ENCODE results near the gene PNRC1.
A peak's percentile ranks its signal among the peaks of the same experiment; 100 is the strongest.
"Not testable (repeated sequence)": the region's sequence is repeated elsewhere in the genome, so short reads cannot be mapped to it uniquely, and the experiment has no call there.

The PNRC1 gene

DNA sequence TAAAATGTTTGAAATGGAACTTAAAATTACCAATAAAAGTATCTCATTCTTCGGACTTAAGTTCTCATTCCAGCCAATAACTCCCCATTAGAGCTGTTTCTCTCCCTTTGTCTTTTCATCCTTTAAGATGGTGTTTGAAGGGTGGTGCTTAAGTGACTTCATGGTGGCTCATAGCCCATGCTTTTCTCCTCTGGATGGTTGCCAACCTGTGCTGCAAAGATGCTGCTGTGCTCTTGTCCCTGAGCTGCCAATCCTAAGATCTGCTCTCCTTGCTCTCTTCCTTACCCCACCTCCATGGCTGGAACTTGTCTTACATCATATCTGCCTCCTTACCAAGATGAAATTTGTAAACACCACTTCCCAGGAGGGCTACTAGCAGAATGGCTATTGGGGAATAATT is 31.6 kb upstream of the PNRC1 start:
- Mint-ChIP-seq H3K27ac (no peak overlapping the region), H3K36me3 (no peaks in the 10 kb centered on the region), H3K4me3 (no peak overlapping the region), H3K4me1 (peaks cover 12% of the 10 kb centered on the region), H3K9me3 (no peaks in the 10 kb centered on the region)
- no peak for DNase-seq (ENCODE audit: low spot score in 2 of 2)
- ATAC-seq, result no peak

DNA sequence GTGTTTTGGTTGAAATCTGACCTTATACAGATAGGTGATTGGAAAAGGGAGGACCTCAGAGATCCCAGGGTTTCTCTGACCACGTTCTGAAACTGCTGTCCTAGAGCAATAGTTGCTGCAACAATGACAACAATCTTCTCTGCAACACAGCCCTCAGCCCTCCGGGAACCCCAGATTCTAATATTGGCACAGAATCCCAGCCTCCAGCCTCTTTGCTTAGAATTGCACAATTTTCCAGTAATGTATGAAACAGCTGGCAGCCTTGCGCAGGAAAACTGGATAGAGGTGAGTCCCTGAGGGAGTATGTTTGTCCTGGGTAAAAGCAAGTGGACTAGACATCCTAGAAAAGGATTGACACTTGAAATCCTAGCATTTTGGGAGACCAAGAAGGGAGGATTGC is 30.4 kb upstream of the PNRC1 start:
- Mint-ChIP-seq H3K27ac (no peak overlapping the region), H3K4me3 (no peak overlapping the region), H3K4me1 (peaks cover 12% of the 10 kb centered on the region), H3K9me3 (no peaks in the 10 kb centered on the region), H3K36me3 (no peaks in the 10 kb centered on the region)
- DNase-seq (ENCODE audit: low spot score in 2 of 2) (no peak), ATAC-seq (no peak)

DNA sequence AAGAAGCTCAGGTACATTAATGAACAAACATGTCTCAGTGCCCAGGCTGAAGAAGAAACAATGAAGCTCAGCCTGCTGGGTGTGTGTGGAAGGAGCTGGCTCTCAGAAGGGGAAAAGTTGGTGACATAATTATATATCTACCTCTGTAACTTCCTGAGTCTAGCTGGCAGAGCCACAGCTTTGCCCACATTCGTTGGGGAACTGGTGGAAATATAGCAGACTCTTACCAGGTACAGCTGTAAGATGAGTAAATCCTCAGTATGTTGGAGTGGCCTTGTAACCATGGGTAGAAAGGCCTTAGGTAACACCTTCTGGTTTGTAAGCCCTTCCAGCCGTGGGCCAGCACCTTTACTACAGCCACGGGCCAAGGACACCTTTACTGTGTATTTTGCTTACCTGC is 29.9 kb upstream of the PNRC1 start:
- Mint-ChIP-seq H3K4me3 (no peak overlapping the region), H3K27ac (no peak overlapping the region), H3K9me3 (no peaks in the 10 kb centered on the region), H3K36me3 (no peaks in the 10 kb centered on the region), H3K4me1 (peaks cover 12% of the 10 kb centered on the region)
- ATAC-seq (no peak), DNase-seq (ENCODE audit: low spot score in 2 of 2) (no peak)

DNA sequence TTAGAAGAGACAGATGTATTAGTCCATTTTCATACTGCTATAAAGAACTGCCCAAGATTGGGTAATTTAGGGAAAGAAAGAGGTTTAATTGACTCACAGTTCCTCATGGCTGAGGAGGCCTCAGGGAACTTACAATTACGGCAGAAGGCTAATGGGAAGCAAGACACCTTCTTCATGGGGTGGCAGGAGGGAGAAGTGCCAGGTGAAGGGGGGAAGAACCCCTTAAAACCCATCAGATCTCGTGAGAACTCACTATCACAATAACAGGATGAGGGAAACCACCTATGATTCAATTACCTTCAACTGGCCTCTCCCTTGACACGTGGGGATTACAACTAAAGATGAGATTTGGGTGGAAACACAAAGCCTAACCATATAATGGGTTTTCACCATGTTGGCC is 28.9 kb upstream of the PNRC1 start:
- Mint-ChIP-seq H3K27ac (no peak overlapping the region), H3K36me3 (no peaks in the 10 kb centered on the region)

DNA sequence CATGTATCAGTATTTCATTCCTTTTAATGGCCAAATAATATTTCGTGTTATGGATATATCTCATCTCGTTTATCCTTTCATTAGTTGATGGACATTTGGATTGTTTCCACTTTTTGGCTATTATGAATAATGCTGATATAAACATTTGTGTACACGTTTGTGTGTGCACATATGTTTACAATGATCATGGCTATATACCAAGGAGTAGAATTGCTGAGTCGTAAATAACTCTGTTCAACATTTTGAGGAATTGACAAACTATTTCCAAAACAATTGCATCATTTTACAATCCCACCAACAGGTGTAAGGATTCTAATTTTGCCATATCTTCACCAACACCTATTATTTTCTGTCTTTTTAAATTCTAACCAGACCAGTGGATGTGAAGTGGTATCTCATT is 26.3 kb upstream of the PNRC1 start:
- Mint-ChIP-seq H3K9me3 (no peaks in the 10 kb centered on the region), H3K4me1 (peaks cover 12% of the 10 kb centered on the region), H3K36me3 (no peaks in the 10 kb centered on the region), H3K4me3 (no peak overlapping the region), H3K27ac (no peak overlapping the region)
- DNase-seq (ENCODE audit: low spot score in 2 of 2) (no peak), ATAC-seq (no peak)

More for the DNA sequence above, 28.9 kb upstream of the PNRC1 start:
- ATAC-seq (peak; percentile 70), DNase-seq (ENCODE audit: low spot score in 2 of 2) (no peak)
- no peak overlapping the region for H3K4me3 Mint-ChIP-seq
- H3K4me1 Mint-ChIP-seq, result peaks cover 12% of the 10 kb centered on the region
- H3K9me3 Mint-ChIP-seq, result no peaks in the 10 kb centered on the region

DNA sequence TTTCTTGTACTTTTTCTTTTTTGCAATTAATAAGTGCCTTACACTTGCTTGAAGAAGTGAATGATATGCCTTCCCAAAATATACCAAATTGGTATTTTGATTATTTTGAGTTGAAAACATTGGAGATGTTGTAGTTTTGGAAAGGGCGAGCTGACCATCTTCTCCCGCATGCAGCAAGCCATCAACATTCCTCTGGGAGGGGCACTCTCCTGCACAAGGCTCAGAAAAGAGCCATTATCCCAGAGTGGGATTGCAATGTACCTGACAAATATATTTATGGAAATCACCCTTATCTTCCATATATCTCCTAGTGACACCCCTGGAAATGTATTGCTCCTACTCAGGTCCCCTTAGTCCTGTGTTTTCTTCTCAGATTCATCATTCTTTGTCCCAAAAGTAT is 22.8 kb upstream of the PNRC1 start:
- Mint-ChIP-seq H3K4me1 (no peaks in the 10 kb centered on the region), H3K27ac (no peak overlapping the region), H3K36me3 (no peaks in the 10 kb centered on the region), H3K9me3 (no peaks in the 10 kb centered on the region), H3K4me3 (no peak overlapping the region)
- ATAC-seq (no peak), DNase-seq (ENCODE audit: low spot score in 2 of 2) (no peak)

DNA sequence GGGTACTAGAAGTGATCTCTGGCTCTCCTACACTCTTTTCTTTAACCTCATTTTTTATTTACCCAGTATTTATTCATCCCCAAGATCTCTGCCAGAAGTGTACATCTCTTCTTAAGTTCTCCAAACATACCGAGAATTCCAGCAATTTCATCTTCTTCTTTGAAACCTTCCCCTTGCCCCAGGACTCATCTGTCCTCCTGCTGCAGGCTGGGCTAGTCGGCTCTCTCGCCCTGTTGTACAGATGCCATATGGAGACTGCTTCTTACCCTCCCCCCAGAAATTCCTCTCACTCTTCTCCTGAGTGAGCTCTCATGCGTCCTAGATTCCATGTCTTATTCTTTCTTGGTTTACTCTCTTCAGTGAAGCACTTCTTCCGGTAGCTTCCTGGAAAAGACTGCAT is 21.9 kb upstream of the PNRC1 start:
- Mint-ChIP-seq H3K4me3 (no peak overlapping the region), H3K9me3 (no peaks in the 10 kb centered on the region), H3K4me1 (no peaks in the 10 kb centered on the region), H3K36me3 (no peaks in the 10 kb centered on the region), H3K27ac (no peak overlapping the region)
- no peak for DNase-seq (ENCODE audit: low spot score in 2 of 2)
- no peak for ATAC-seq

DNA sequence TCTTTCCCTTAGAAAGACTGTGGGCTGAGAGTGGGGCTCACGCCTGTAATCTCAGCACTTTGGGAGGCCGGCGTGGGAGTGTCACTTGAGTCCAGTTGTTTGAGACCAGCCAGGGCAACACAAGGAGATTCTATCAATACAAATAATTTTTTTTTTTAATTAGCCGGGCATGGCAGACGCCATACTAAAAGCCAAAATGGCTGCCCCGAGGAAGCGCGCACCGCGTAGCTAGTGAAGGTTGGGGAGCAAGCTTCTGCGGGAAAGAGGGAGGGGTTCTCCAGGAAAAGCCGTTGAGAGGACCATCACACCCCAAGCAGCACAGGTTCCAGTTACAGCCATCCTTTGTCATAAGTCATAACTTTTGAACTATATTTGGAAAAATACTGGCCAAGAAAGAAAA is 21.3 kb upstream of the PNRC1 start:
- Mint-ChIP-seq H3K9me3 (no peaks in the 10 kb centered on the region), H3K4me3 (no peak overlapping the region), H3K27ac (no peak overlapping the region), H3K4me1 (no peaks in the 10 kb centered on the region), H3K36me3 (no peaks in the 10 kb centered on the region)
- ATAC-seq, result no peak
- no peak for DNase-seq (ENCODE audit: low spot score in 2 of 2)

DNA sequence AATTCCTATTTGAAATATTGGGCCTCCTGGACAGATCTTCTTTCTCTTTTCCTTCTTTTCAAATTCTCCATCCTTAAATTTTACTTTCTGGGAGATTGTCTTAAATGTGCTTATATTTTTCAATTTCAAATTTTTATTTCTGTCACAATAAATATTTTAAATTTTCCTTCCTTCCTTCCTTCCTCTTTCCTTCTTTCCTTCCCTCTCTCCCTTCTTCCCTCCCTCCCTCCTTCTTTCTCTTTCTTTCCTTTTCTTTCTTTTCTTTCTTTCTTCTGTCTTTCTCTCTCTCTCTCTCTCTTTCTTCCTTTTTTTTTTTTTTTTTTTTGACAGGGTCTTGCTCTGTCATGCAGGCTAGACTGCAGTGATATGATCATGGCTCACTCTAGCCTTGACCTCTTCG is 16.7 kb upstream of the PNRC1 start:
- no peak for ATAC-seq
- no peak for DNase-seq (ENCODE audit: low spot score in 2 of 2)

DNA sequence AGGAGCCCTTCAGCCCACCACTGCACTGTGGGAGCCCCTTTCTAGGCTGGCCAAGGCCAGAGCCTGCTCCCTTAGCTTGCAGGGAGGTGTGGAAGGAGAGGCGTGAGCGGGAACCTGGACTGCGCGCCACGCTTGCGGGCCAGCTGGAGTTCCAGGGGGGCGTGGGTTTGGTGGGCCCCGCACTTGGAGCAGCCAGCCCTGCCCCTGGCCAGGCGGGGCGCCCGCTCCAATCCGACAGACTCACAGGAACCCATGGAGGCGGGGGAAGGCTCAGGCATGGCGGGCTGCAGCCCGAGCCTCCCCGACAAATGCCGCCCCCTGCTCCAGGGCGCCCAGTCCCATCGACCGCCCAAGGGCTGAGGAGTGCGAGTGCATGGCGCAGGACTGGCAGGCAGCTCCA is 15.6 kb upstream of the PNRC1 start:
- not testable (repeated sequence) for H3K9me3 Mint-ChIP-seq; H3K27ac Mint-ChIP-seq; H3K4me1 Mint-ChIP-seq; ATAC-seq; H3K4me3 Mint-ChIP-seq; H3K36me3 Mint-ChIP-seq; DNase-seq (ENCODE audit: low spot score in 2 of 2)

More for the DNA sequence above, 16.7 kb upstream of the PNRC1 start:
- Mint-ChIP-seq H3K4me1 (no peaks in the 10 kb centered on the region), H3K4me3 (no peak overlapping the region), H3K36me3 (no peaks in the 10 kb centered on the region), H3K27ac (no peak overlapping the region), H3K9me3 (no peaks in the 10 kb centered on the region)

DNA sequence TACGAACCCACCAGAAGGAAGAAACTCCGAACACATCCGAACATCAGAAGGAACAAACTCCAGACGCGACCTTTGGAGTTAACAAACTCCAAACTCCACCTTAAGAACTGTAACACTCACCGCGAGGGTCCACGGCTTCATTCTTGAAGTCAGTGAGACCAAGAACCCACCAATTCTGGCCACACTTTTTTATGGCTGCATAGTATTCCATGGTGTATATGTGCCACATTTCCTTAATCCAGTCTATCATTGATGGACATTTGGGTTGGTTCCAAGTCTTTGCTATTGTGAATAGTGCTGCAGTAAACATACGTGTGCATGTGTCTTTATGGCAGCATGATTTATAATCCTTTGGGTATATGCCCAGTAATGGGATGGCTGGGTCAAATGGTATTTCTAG is 14.4 kb upstream of the PNRC1 start:
- H3K27ac Mint-ChIP-seq; DNase-seq (ENCODE audit: low spot score in 2 of 2); ATAC-seq; H3K36me3 Mint-ChIP-seq; H3K4me1 Mint-ChIP-seq; H3K4me3 Mint-ChIP-seq; H3K9me3 Mint-ChIP-seq: not testable (repeated sequence)

DNA sequence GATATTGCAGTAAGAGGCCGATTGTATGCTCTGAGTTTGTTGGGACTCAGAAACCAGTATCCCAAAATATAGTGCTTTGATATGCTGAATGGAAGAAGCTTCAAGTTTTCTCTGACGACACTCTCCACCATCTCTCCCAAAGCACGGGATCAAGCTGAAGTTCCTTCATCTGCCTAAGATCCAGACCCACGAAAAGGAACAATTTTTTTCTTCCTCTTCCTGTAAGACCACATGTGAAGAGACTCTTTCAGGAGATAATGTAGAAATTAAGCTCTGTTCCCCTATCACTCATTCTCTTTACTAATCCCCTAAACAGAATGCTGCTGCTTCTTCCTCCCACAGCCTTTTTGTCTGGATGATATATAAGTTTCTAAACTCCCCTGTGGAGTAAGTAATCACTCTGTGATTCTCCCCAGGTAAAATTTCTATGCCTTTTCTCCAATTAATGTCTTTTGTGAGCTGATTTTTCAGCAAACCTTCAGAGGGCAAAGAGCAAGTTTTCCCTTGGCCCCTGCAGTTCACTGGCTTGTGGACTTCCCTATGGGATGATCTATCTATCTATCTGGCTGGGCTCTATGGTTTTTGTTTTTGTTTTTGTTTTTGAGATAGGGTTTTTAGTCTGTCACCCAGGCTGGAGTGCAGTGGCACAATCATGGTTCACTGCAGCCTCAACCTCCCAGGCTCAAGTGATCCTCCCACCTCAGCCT is 13.5 kb upstream of the PNRC1 start:
- DNase-seq (ENCODE audit: low spot score in 2 of 2), result no peak
- Mint-ChIP-seq H3K36me3 (no peaks in the 10 kb centered on the region), H3K4me3 (no peak overlapping the region), H3K9me3 (no peaks in the 10 kb centered on the region), H3K27ac (no peak overlapping the region), H3K4me1 (peaks cover 6% of the 10 kb centered on the region)
- no peak for ATAC-seq

DNA sequence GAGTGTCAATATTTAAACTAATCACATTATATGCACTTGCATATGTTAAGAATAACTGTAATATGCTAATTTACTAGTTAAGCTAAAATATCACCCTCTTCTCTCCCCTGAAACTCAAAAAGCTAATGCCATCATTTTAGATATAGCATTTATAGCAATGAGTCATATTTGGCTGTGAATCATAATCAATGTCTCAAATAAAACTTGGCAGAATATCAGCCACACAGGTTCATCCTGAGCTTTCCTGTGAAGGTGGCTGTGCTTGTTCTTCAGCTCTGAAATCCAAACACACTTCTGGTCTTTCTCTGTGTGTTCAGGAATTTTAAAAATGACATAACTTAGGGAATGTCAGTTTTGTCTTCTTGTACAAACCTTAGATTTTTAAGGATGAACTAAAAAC is 12.8 kb upstream of the PNRC1 start:
- Mint-ChIP-seq H3K27ac (no peak overlapping the region), H3K4me3 (no peak overlapping the region), H3K9me3 (no peaks in the 10 kb centered on the region)

DNA sequence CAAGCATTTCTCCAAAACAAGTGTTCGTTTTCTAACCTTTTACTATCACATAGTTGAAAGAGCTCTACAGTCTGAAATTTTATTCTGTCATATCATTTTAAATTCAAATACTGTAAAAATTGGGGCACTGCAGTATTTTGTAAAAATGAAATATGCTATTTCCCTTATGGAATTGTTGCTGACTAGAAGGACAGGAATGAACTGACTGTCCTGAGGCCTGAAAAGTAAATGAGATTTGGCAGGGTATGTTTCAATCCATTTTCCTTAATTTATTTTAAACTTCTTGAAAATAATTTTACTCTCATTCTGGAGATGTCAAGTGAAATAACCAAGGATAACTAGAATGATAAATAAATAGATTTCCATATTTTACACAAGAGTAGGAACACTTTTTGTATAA is 11.9 kb upstream of the PNRC1 start:
- H3K36me3 Mint-ChIP-seq, result no peaks in the 10 kb centered on the region
- ATAC-seq (no peak), DNase-seq (ENCODE audit: low spot score in 2 of 2) (no peak)
- no peak overlapping the region for H3K4me3 Mint-ChIP-seq
- H3K27ac Mint-ChIP-seq, result no peak overlapping the region
- no peaks in the 10 kb centered on the region for H3K9me3 Mint-ChIP-seq
- H3K4me1 Mint-ChIP-seq, result peaks cover 6% of the 10 kb centered on the region

More for the DNA sequence above, 12.8 kb upstream of the PNRC1 start:
- Mint-ChIP-seq H3K4me1 (peaks cover 6% of the 10 kb centered on the region), H3K36me3 (no peaks in the 10 kb centered on the region)
- no peak for DNase-seq (ENCODE audit: low spot score in 2 of 2)
- ATAC-seq, result no peak

DNA sequence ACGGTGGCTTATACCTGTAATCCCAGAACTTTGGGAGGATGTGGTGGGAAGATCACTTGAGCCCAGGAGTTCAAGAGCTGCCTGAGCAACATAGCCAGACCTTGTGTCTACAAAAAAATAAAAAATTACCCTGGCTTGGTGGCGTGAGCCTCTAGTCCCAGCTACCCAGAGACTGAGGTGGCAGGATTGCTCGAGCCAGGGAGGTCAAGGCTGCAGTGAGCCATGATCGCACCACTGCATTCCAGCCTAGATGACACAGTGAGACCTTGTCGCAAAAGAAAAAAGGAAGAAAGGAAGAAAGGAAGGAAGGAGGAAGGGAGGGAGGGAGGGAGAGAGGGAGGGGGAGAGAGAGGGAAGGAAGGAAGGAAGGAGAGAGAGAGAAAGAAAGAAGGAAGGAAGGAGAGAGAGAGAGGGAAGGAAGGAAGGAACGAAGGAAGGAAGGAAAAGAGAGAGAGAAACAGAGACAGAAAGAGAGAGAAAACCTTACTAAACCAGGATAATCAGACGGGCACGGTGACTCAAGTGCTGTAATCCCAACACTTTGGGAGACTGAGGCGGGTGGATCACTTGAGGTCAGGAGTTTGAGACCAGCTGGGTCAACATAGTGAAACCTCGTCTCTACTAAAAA is 10.9 kb upstream of the PNRC1 start:
- Mint-ChIP-seq H3K27ac (no peak overlapping the region), H3K9me3 (no peaks in the 10 kb centered on the region), H3K4me1 (peaks cover 6% of the 10 kb centered on the region), H3K36me3 (no peaks in the 10 kb centered on the region), H3K4me3 (no peak overlapping the region)
- DNase-seq (ENCODE audit: low spot score in 2 of 2), result no peak
- no peak for ATAC-seq

DNA sequence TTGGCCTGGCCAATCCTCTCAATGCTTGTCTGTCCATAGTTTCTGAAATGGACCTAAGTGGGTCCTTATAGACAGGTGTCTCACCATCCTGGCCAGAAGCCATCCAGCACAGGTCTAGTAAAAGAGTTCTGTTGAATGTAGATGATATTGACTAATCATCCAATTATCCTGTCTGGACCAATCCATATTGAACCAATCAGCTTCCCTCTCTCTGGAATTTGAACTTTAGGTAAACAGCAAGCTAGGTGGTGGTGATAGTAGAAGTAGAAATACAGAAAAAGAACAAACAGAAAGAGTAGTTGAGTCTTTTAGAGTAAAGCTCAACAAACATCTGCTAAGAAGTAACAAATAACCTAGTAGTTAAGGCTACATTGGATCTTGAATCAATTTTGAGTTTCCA is 9.5 kb upstream of the PNRC1 start:
- H3K9me3 Mint-ChIP-seq, result no peaks in the 10 kb centered on the region
- DNase-seq (ENCODE audit: low spot score in 2 of 2), result no peak
- H3K27ac Mint-ChIP-seq, result no peak overlapping the region
- ATAC-seq, result no peak
- no peak overlapping the region for H3K4me3 Mint-ChIP-seq
- peaks cover 6% of the 10 kb centered on the region for H3K4me1 Mint-ChIP-seq
- no peaks in the 10 kb centered on the region for H3K36me3 Mint-ChIP-seq
